Fibroblast of skin of scalp (primary cell): ENCODE measurements around the gene UBE2H.
A peak's percentile ranks its signal among the peaks of the same experiment; 100 is the strongest.
"Not testable (repeated sequence)": the region's sequence is repeated elsewhere in the genome, so short reads cannot be mapped to it uniquely, and the experiment has no call there.

Source experiments
- DNase-seq: peaks from one replicate; pipeline ENCODE4 v3.0.0-alpha.2; 2013

UBE2H gene

GRCh38 chr7:129807863-129808262 is 144.9 kb downstream of the UBE2H start:
- no peak for DNase-seq

GRCh38 chr7:129804890-129805719 is 147.7 kb downstream of the UBE2H start:
- no peak for DNase-seq

DNA sequence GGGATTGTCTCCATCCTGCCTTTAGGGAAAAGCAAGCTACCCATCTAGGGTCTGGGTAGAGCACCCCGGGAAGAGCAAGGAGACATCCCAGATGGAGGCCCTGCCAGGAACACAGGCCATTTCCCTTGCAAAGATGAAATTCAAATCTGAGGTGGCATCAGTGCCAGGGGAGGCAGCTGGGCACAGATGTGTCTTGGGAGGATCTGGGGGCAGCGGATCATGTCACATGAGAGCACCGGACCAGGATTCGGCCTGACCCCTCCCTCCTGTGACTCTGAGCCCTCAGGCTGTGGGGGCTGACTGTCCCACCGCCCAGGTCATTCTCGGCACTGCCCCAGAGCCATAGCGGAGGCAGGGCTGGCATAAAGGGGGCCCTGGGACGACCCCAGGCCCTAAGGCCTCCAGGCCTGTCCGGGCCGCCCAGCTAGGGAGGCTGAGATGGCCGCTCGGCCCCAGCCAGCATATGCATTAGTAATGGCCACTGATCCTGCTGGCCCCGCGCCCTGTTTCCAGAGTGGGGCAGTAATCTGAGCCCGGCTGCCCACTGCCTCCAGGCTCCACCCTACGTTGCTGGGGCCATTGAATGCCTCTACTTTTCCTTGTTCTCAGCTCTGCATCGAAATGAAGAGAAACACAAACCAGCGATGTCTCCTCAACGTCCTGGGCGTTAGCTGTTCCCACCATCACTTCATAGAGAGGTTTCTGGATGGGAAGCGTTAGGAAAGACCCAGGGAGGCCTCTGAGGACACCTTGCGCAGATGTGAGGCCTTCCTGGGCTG is 148.5 kb downstream of the UBE2H start:
- no peak for DNase-seq

DNA sequence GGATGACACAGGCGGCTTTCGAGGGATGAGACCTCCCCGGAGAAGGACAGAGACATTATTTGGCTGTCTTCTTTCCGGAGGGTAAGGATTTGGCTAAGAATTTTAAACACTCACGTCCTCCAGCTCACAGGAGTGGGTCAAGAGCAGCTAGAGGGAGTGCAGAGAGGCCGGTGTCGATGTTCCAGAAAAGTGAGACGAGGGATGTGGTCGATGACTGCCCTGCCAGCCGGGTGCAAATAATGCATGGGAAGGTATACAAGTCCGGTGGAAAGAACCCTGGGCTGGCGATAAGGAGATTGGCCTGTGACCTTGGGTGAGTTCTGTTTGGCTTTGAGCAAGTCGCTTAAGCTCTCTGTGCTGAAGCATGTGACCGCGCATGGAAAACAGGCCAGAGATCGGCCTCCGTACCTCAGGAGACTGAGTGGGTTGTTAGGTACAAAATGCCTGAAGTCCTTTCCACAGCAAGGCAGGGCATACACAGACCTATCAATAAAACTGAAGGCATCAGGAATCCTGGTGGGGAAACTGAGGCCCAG is 149.1 kb downstream of the UBE2H start:
- no peak for DNase-seq

- DNase-seq: no peak
Observed at GRCh38 chr7:129801882-129802281, 150.9 kb downstream of the UBE2H start.

DNA sequence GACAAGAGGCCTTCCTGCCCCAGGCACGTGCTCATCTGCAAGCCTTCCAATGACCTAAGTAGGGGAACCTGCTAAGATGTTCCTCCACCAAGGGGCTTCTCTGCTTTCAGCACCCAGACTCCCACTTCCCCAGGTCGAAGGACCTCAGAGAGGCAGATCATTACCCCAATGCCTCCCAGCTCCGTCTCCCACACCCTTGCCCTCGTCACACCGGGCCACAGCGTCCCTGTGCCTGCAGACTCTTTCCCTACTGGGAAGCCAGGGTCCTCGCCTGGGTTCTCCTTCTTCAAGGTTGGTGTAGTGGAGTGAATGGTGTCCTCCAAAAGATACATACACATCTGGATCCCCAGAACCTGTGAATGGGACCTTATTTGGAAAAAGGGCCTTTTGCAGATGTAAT is 151.9 kb downstream of the UBE2H start:
- DNase-seq: no peak

- no peak for DNase-seq
Observed at GRCh38 chr7:129799350-129799955, 153.3 kb downstream of the UBE2H start.

DNA sequence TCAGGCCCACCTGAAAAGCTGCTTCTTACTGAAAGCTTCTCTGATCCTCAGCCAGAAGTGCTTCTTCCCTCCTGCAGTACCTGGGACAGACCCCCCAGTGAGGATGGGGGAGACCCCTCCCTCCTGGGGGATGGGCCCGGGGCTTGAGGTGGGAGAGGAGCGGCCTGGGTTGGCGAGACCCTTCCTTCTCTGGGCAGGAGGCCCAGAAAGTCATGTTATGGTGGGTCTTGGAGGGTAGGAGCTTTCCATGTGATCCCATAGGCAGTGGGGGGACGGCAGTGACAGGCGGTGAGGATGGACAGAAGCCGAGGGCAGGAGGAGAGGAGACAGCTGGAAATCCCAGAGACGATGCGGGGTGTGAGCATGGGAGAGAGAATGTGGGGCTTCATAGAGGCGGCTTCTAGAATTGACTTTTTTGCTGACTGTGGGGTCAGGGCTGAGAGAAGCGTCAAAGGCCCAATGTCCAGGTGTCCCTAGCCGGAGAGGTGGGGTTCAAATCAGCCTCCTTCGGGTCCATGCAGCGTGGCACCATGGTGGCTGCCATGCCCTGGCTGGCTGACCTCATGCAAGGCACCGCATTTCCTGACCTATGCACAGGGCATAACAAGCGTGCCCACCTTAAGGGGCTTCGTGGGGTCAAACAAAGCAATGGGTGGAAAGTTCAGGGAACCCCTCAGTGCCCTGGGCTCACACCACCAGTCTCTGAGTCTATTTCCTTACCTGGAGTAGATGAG is 154.0 kb downstream of the UBE2H start:
- no peak for DNase-seq

- DNase-seq: no peak
Observed at GRCh38 chr7:129797214-129797789, 155.5 kb downstream of the UBE2H start.

GRCh38 chr7:129796186-129796775 is 156.5 kb downstream of the UBE2H start:
- no peak for DNase-seq

DNA sequence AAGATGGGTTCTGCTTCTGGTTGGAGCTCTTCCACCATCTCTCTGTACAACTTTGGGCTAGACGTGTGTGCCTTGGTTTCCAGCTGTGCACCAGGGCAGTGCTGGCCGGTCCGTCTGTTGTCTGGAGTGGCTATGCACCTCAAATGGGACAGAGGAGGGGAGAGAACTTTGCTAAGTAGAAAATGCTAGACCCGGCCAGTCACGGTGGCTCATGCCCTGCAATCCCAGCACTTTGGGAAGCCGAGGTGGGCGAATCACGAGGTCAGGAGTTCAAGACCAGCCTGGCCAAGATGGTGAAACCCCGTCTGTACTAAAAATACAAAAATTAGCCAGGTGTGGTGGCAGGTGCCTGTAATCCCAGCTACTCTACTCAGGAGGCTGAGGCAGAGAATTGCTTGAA is 158.3 kb downstream of the UBE2H start:
- DNase-seq: not testable (repeated sequence)

GRCh38 chr7:129793506-129794310 is 159.1 kb downstream of the UBE2H start:
- DNase-seq: no peak

DNA sequence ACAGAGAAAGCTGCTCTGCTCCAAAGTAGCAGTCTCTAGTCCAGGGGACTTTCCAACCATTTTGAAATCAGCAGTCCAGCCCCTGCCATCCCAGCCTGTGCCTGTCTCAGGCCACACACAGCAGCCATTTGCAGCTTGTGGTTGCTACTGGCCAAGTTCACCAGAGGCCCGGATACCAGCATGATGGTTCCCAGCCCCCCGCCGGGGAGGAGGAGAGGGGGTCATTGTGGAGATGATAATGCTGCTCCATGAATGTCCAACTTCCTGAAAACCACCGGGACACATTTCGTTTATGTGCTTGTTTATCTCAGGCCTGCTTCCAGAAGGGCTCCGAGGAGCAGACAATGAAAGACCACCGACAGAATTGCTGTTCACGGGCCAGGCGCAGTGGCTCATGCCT is 160.0 kb downstream of the UBE2H start:
- DNase-seq: no peak

DNA sequence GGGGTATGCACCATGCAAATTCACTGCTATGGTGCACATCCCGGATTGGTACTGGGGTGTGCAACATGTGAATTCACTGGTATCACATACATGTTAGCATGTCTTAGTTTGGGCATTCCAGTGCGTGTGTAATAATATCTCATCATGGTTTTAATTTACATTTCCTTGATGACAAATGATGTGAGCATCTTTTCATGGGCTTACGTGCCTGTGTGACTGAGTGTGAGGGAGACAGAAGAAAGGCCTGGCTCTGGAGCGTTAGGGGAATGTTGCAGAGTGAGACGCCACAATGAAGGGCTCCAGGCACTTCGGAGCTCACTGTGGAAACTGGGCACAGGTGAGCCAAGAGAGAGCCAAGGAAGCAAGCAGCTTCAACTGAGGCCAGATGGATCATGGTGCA is 162.6 kb downstream of the UBE2H start:
- DNase-seq: peak; percentile 56

GRCh38 chr7:129789652-129790051 is 163.1 kb downstream of the UBE2H start:
- DNase-seq: no peak

DNA sequence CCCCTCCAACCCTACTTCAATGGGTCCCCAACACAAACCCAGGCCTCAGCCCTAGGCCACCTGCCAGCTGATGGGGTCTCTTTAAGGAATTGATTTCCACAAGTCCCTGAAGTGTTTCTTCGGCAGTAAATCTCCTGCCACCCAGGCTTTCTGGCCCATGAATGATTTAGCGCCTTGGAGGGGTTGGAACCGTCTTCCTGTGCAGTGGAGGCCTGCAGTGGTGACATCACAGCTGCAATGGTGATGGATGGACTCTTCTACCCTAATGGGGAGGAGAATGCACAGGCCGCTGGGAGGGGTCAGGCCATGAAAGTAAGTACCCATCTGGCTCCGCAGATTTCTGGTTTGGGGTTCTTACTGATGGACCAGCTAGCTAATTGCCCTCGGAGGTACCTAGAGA is 163.8 kb downstream of the UBE2H start:
- no peak for DNase-seq

- no peak for DNase-seq
Observed at GRCh38 chr7:129786825-129787563, 165.8 kb downstream of the UBE2H start.

- no peak for DNase-seq
Observed at GRCh38 chr7:129785685-129786514, 166.9 kb downstream of the UBE2H start.
